Left kidney (tissue), 2 donors: ENCODE measurements around the gene SMIM28. TPM values are rescaled to one million over a fixed set of nuclear protein-coding genes. Genes with fewer than 3 reads are reported as not detected.

ENCODE experiments used
- DNase-seq: peaks from one replicate; pipeline ENCODE4 v3.0.0-alpha.2; 2013
- polyA plus RNA-seq: library from polyadenylated mRNA; unstranded; fragments of 120-200 nt; gene quantifications from one replicate; pipeline ENCODE4 v1.2.1, GENCODE V29; 2013; ENCODE audit not compliant: insufficient read length

Gene SMIM28
- polyA plus RNA-seq, 1 donor = not detected

DNA sequence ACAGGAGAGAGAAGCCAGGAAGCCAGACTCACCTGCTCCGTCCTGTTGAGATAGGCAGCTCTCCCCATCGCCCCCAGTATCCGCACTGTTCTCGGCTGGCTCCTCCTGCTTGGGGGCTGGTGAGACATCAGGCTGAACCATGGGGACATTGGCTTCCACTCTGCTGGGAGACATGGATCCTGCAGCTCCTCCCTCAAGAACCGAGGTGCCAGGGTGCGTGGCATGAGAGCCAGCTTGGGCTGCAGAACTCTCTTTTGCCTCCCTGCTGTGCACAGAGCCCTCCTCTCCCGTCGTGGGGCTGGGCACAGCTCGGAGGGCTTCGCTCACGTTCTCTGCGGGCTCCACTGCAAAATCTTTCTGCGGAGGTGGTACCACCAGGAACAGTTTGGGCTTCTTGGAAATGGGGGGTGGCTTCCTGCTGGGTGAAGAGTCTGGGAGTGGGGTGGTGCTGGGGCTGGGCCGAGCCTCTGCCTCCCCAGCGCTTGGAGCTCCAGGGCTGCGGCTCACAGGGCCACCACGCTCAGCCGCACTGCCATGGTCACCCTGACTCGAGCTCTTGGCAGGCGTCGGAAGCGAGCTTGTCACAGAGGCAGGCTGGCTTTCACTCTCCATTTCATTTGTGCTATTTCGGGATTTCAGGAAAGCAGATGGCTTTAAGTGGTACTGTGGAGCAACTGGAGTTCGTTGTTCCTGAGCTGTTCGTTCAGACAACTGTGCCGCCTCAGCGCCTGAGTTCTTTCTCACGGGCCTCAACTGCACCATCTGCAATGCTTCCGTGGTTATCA lies 52.8 kb downstream of the SMIM28 start:
- no peak for DNase-seq

DNA sequence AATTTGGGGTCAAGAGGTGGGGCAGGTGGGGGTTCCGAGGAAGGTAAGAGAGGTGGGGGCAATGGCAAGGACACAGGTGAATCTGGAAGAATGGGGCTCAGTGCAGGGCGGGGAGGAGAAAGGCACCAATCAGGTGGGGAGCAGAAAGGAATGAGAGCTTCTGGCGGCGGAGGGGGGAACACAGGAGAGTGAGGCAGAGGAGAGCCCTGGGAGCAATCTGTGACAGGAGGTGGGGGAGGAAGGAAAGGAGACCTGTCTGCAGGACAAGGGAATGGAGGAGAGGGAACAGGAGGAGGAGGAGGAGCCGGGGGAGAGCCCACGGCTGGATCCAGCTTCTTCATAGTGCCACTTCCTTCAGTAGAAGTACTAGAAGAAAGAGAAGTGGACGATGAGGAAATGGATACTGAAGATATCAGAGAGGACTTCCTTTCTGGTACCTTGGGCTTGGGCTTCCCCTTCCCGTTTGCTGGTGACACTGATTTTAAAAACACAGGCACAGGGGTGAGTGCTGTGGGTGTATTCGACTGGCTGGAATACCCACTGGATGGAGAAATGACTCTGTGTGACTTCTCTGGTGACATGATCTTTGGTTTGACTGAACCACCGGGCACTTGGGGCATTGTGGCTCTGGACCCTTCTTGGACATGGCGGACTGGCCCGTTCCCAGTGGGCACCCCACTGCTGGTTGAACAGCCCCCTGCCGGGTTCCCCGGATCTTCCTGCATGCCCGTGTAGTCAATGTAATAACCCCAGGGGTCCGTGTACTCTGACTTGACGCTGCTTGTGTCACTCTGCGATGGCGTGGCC lies 53.8 kb downstream of the SMIM28 start:
- DNase-seq = no peak

DNA sequence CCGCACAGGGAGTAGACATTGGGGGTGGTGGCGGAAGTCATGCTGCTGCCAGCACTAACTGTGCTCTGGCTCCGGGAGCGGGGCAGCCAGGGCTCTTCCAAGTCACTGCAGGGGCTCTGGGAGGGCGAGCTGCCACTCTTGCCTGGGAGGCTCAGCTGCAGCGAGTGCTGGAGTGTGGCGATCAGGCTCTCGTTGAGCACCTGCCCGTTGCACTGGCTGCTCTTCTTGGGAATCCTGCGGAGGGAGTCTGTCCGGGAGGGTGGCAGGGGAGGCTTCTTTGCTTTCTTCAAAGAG lies 54.3 kb downstream of the SMIM28 start:
- DNase-seq = no peak

Other genes with a start within 250 kb of the SMIM28 start
- gene ARFGEF3, start 216.0 kb upstream of the SMIM28 start, polyA plus RNA-seq = 8.5 TPM
- 0.13 TPM for gene PBOV1, start 159.4 kb upstream of the SMIM28 start, polyA plus RNA-seq
- gene HEBP2, start 26.3 kb downstream of the SMIM28 start, polyA plus RNA-seq = 58.4 TPM
- gene NHSL1, start 121.6 kb downstream of the SMIM28 start, polyA plus RNA-seq = 16.1 TPM